GM12892 (cell line): ENCODE measurements around the gene CAMTA1.

ENCODE experiments used
- POLR2A ChIP-seq: IDR thresholded peaks from 2 replicates; pipeline ENCODE4 v1.6.1; 2011; ENCODE audit warnings: low read depth, low read length, control low read depth
- TAF1 ChIP-seq: IDR thresholded peaks from 2 replicates; pipeline ENCODE4 v1.6.1; 2011; ENCODE audit warnings: low read depth, mild to moderate bottlenecking, control low read depth, low read length, borderline replicate concordance

GRCh38 chr1:7107109-7107830 lies 322.0 kb downstream of the CAMTA1 start:
- TF ChIP-seq TAF1: no peak
- TF ChIP-seq POLR2A: no peak
